ENCODE data around the gene NECAB2.

GRCh38 chr16:84050316-84050715 is 82.3 kb downstream of the NECAB2 start:
- TF ChIP-seq CTCF (IDR thresholded peaks at IDR 0.05) (no peak), POLR2A (IDR thresholded peaks at IDR 0.05) (no peak)

Measured in prostate gland (tissue), 2 donors.